Loucy (cell line): ENCODE results near the gene TMEM51.

Experiments used
- H2AFZ ChIP-seq: fragments of 200-600 bp; sonication (generic); 2 replicates; pipeline ENCODE4 v1.6.0; 2016; ENCODE audit warnings: antibody characterized with exemption, mild to moderate bottlenecking, low read length, moderate library complexity
- H3F3A ChIP-seq: fragments of 200-600 bp; 2 replicates; pipeline ENCODE4 v1.6.0; 2016; ENCODE audit warnings: antibody characterized with exemption, low read depth, mild to moderate bottlenecking
- H3K27me3 ChIP-seq: fragments of 200-600 bp; sonication (generic); 2 replicates; pipeline ENCODE4 v1.6.1; 2014; ENCODE audit warnings: low read length, mild to moderate bottlenecking; ENCODE audit not compliant: insufficient read depth, poor library complexity, severe bottlenecking
- H3K36me3 ChIP-seq: fragments of 200-600 bp; sonication (generic); 2 replicates; pipeline ENCODE4 v1.6.1; 2016; ENCODE audit warnings: low read length; ENCODE audit not compliant: insufficient read depth
- H3K4me1 ChIP-seq: fragments of 200-600 bp; sonication (generic); 2 replicates; pipeline ENCODE4 v1.5.1; 2014; ENCODE audit warnings: low read length, mild to moderate bottlenecking; ENCODE audit not compliant: insufficient read depth, poor library complexity, severe bottlenecking
- H3K4me2 ChIP-seq: fragments of 200-600 bp; sonication (generic); 2 replicates; pipeline ENCODE4 v1.6.0; 2014; ENCODE audit warnings: antibody characterized with exemption, low read length, low read depth, mild to moderate bottlenecking; ENCODE audit not compliant: poor library complexity, severe bottlenecking
- H3K4me3 ChIP-seq: fragments of 200-600 bp; sonication (generic); 2 replicates; pipeline ENCODE4 v1.5.1; 2014; ENCODE audit warnings: low read length, mild to moderate bottlenecking, mixed read lengths; ENCODE audit not compliant: poor library complexity, severe bottlenecking
- H3K79me2 ChIP-seq: fragments of 200-600 bp; sonication (generic); 2 replicates; pipeline ENCODE4 v1.6.1; 2014; ENCODE audit warnings: low read length; ENCODE audit not compliant: insufficient read depth
- H3K9ac ChIP-seq: fragments of 200-600 bp; sonication (generic); 2 replicates; pipeline ENCODE4 v1.6.0; 2014; ENCODE audit warnings: mild to moderate bottlenecking, low read depth, low read length, moderate library complexity; ENCODE audit not compliant: poor library complexity, severe bottlenecking
- H3K9me2 ChIP-seq: fragments of 200-600 bp; sonication (generic); replicated peaks from 2 replicates; pipeline ENCODE4 v1.6.1; 2016; ENCODE audit warnings: low read depth, low read length, mixed read lengths
- H3K9me3 ChIP-seq: fragments of 200-600 bp; sonication (generic); 2 replicates; pipeline ENCODE4 v1.6.1; 2014; ENCODE audit warnings: mild to moderate bottlenecking, antibody characterized with exemption, low read length, low read depth; ENCODE audit not compliant: insufficient read depth
- H4K20me1 ChIP-seq: fragments of 200-600 bp; sonication (generic); 2 replicates; pipeline ENCODE4 v1.6.0; 2014; ENCODE audit warnings: antibody characterized with exemption, low read length, mild to moderate bottlenecking; ENCODE audit not compliant: insufficient read depth, poor library complexity, severe bottlenecking
- EZH2phosphoT487 ChIP-seq: fragments of 200-600 bp; IDR thresholded peaks from 2 replicates; pipeline ENCODE4 v1.6.1; 2018; ENCODE audit warnings: antibody characterized with exemption, mild to moderate bottlenecking, moderate library complexity, borderline replicate concordance
- TF ChIP-seq, protein P1 (sequence below): fragments of 200-600 bp; sonication (generic); conservative IDR thresholded peaks from 2 replicates; pipeline ENCODE4 v1.5.1; 2014; ENCODE audit warnings: mild to moderate bottlenecking, antibody characterized with exemption, low read length

Gene TMEM51

DNA sequence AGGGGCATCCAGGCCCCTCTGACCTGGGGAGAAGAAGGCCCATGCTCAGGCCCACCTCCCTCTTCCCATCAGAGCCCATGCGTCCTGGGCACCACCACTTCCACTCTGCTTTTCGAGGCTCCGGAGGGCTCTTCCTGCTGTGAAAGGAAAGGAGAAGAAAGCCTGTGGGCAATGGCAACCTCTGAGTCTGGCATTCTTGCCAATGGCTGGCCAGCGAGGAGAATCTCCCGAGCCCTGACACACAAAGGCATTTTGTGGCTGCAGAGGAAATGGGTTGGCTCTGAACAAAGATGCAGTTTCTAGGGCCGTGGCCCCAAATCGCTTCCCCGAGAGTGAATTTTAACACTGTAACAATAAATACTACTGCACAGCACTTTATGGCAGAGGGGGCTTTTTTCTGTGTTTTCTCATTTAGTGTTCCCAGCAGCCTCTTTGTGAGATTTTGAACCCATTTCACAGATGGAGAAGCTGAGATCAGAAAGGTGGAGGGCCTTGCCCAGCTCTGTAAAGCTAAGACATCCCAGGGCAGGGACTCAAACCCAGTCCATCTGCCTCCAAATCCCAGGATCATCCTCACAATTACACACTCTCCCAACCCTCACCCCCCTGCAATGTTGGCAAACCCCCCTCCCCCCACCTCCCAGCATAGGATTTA, 35.7 kb upstream of the TMEM51 start:
- Histone ChIP-seq H3K4me2 (no peak overlapping the region), H2AFZ (no peak overlapping the region), H3F3A (no peaks in the 10 kb centered on the region), H3K36me3 (no peaks in the 10 kb centered on the region), H4K20me1 (no peaks in the 10 kb centered on the region), H3K79me2 (no peaks in the 10 kb centered on the region), H3K9ac (no peak overlapping the region), H3K9me3 (no peaks in the 10 kb centered on the region), H3K27me3 (no peaks in the 10 kb centered on the region), H3K4me3 (no peak overlapping the region), H3K4me1 (no peaks in the 10 kb centered on the region), H3K9me2 (no peaks in the 10 kb centered on the region)
- TF ChIP-seq EZH2phosphoT487: no peak
- TF ChIP-seq, protein P1, sequence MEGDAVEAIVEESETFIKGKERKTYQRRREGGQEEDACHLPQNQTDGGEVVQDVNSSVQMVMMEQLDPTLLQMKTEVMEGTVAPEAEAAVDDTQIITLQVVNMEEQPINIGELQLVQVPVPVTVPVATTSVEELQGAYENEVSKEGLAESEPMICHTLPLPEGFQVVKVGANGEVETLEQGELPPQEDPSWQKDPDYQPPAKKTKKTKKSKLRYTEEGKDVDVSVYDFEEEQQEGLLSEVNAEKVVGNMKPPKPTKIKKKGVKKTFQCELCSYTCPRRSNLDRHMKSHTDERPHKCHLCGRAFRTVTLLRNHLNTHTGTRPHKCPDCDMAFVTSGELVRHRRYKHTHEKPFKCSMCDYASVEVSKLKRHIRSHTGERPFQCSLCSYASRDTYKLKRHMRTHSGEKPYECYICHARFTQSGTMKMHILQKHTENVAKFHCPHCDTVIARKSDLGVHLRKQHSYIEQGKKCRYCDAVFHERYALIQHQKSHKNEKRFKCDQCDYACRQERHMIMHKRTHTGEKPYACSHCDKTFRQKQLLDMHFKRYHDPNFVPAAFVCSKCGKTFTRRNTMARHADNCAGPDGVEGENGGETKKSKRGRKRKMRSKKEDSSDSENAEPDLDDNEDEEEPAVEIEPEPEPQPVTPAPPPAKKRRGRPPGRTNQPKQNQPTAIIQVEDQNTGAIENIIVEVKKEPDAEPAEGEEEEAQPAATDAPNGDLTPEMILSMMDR: no peak

DNA sequence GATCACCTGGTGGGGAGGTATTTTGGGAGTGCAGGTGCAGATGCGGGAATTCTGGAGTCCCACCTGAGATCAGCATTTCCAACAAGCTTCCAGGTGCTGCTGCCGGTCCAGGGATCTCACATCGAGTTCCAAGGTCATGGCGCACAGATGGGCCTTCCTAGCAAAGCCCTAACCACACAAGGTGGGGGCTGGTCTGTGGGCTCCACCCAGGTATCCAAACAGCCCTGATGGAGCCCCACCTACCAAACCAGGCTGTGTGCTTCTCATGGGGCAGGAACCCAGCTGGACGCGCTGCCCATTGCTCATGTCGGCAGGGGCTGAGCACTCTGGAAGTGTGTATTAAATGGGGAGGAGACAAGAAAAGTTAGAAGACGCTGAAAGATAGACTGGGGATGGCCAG, 35.0 kb upstream of the TMEM51 start:
- TF ChIP-seq, protein P1: no peak
- no peak for TF ChIP-seq EZH2phosphoT487
- H3K9me3 ChIP-seq: no peaks in the 10 kb centered on the region
- H3K4me3 ChIP-seq: no peak overlapping the region
- H3K79me2 ChIP-seq: no peaks in the 10 kb centered on the region
- no peaks in the 10 kb centered on the region for H3K4me1 ChIP-seq
- no peaks in the 10 kb centered on the region for H4K20me1 ChIP-seq
- no peak overlapping the region for H3K4me2 ChIP-seq
- no peaks in the 10 kb centered on the region for H3K9me2 ChIP-seq
- H2AFZ ChIP-seq: no peak overlapping the region
- no peaks in the 10 kb centered on the region for H3K36me3 ChIP-seq
- H3K27me3 ChIP-seq: no peaks in the 10 kb centered on the region
- no peaks in the 10 kb centered on the region for H3F3A ChIP-seq
- H3K9ac ChIP-seq: no peak overlapping the region

DNA sequence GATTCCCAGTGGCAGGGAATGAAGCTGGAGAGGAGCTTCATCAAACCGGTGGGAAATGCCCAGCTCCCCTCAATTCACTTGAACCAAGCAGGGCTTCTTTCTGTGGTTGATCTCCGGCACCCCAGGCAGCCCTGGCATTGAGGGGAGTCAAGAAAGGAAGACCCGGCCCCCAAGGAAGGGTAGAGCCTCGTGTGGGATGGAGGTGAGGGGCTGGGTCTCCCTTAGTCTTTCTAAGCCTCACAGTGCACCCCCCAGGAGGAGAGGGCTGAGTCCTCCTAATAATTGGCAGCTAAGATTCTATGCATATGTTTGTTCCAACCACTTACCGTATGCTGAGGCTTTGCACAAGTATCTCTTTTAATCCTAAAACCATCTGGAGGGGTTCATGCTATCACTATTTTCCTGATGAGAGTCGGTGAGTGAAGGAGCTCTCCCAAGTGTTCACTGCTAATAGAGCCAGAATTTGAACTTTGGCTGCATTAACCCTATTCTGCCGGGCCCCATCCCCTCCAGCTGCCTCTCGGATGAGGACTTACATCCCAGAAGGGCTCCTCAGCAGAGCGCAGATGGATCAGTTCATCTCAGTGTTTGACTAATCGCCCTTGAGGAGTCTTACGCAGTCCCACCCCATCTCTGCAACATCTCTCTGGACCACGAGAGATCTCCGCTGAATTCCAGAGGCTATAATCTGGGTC, 33.1 kb upstream of the TMEM51 start:
- no peak overlapping the region for H3K9ac ChIP-seq
- no peaks in the 10 kb centered on the region for H3K9me2 ChIP-seq
- no peaks in the 10 kb centered on the region for H4K20me1 ChIP-seq
- no peaks in the 10 kb centered on the region for H3K9me3 ChIP-seq
- H2AFZ ChIP-seq: no peak overlapping the region
- TF ChIP-seq, protein P1: no peak
- no peak for TF ChIP-seq EZH2phosphoT487
- no peaks in the 10 kb centered on the region for H3K36me3 ChIP-seq
- no peaks in the 10 kb centered on the region for H3K4me1 ChIP-seq
- no peak overlapping the region for H3K4me3 ChIP-seq
- H3F3A ChIP-seq: no peaks in the 10 kb centered on the region
- H3K27me3 ChIP-seq: no peaks in the 10 kb centered on the region
- no peak overlapping the region for H3K4me2 ChIP-seq
- no peaks in the 10 kb centered on the region for H3K79me2 ChIP-seq
